Upper lobe of right lung (tissue), 1 donor: Measurements from ENCODE around the gene PACRG. TPM values are rescaled to one million over a fixed set of nuclear protein-coding genes. Genes with fewer than 3 reads are reported as not detected.
A peak's percentile ranks its signal among the peaks of the same experiment; 100 is the strongest.

ENCODE experiments used
- ATAC-seq: fragments of 200-7000 bp; cut with Tn5 transposase; one replicate; pipeline ENCODE4 v1.9.1; 2020; ENCODE audit warnings: mild to moderate bottlenecking, moderate library complexity
- DNase-seq: peaks from one replicate; pipeline ENCODE4 v3.0.0-alpha.2; 2020
- H3K27ac ChIP-seq: fragments of 200-600 bp; one replicate; pipeline ENCODE4 v1.8.0; 2022
- H3K27me3 ChIP-seq: fragments of 200-600 bp; one replicate; pipeline ENCODE4 v1.8.0; 2022; ENCODE audit warnings: mild to moderate bottlenecking
- H3K36me3 ChIP-seq: fragments of 200-600 bp; one replicate; pipeline ENCODE4 v1.8.0; 2022
- H3K4me1 ChIP-seq: fragments of 200-600 bp; one replicate; pipeline ENCODE4 v1.8.0; 2022
- H3K4me3 ChIP-seq: fragments of 200-600 bp; one replicate; pipeline ENCODE4 v1.8.0; 2022; ENCODE audit warnings: mild to moderate bottlenecking
- H3K9me3 ChIP-seq: fragments of 200-600 bp; one replicate; pipeline ENCODE4 v1.8.0; 2022
- intact Hi-C: fragments of 100-400 bp; cut with DNase I; formaldehyde crosslinking; loops from one replicate; pipeline ENCODE4 v1.11.0; 2022
- total RNA-seq: library from RNA; stranded (reverse); fragmentation: NEBNext Ultra II Directional; extraction: Animal tissue kit (Norgen Biotek cat#: 25700); gene quantifications from one replicate; pipeline ENCODE4 v1.2.1, GENCODE V29; 2021
- TF ChIP-seq, protein P1 (sequence below): fragments of 200-600 bp; IDR thresholded peaks from one replicate; pipeline ENCODE4 v1.8.0; 2022; ENCODE audit warnings: antibody characterized with exemption
- donor health status: DM: no; HTN: yes; CAD: no; lungs with severe emphysema.

PACRG gene
- total RNA-seq, 1 donor from 2014 or later = 1.5 TPM

DNA sequence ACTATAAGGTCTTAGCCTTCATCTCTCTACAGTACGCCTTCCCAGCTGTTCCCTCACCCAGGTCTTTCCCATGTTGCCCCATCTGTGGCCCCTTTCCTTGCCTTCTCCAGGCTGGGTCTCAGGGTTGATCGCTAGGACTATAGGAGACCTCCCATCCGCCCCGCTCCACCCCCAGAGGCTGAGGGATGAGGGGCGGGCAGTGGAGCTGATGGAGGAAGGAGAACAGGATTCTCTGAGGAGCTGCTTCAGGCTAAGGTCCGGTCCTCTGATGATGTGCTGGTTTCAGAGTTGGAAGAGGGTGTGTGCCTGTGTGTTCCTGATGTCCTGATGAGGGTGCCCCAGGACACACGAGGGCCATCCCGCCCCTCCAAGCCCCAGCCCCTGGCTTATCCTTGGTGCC is 531.9 kb downstream of the PACRG start:
- H3K9me3 ChIP-seq = no peaks in the 10 kb centered on the region
- no peak overlapping the region for H3K27ac ChIP-seq
- TF ChIP-seq, protein P1, sequence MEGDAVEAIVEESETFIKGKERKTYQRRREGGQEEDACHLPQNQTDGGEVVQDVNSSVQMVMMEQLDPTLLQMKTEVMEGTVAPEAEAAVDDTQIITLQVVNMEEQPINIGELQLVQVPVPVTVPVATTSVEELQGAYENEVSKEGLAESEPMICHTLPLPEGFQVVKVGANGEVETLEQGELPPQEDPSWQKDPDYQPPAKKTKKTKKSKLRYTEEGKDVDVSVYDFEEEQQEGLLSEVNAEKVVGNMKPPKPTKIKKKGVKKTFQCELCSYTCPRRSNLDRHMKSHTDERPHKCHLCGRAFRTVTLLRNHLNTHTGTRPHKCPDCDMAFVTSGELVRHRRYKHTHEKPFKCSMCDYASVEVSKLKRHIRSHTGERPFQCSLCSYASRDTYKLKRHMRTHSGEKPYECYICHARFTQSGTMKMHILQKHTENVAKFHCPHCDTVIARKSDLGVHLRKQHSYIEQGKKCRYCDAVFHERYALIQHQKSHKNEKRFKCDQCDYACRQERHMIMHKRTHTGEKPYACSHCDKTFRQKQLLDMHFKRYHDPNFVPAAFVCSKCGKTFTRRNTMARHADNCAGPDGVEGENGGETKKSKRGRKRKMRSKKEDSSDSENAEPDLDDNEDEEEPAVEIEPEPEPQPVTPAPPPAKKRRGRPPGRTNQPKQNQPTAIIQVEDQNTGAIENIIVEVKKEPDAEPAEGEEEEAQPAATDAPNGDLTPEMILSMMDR = no peak
- no peak overlapping the region for H3K4me3 ChIP-seq
- ATAC-seq (no peak), DNase-seq (no peak)
- intact Hi-C loops = no loop called here
- H3K27me3 ChIP-seq = no peaks in the 10 kb centered on the region
- H3K4me1 ChIP-seq = peaks cover 9% of the 10 kb centered on the region
- H3K36me3 ChIP-seq = no peaks in the 10 kb centered on the region

- no peaks in the 10 kb centered on the region for H3K27me3 ChIP-seq
- DNase-seq = no peak
- no peaks in the 10 kb centered on the region for H3K36me3 ChIP-seq
- no peak overlapping the region for H3K27ac ChIP-seq
- TF ChIP-seq, protein P1 = no peak
- H3K4me1 ChIP-seq = peaks cover 9% of the 10 kb centered on the region
- intact Hi-C loops = no loop called here
- peak overlapping the region; percentile 11 for H3K4me3 ChIP-seq
- no peaks in the 10 kb centered on the region for H3K9me3 ChIP-seq
- peak; percentile 37 for ATAC-seq
Measured at GRCh38 chr6:163260111-163260895, 532.5 kb downstream of the PACRG start.

- peak overlapping the region; percentile 11 for H3K4me3 ChIP-seq
- TF ChIP-seq, protein P1 = no peak
Measured at GRCh38 chr6:163260911-163261310, 533.1 kb downstream of the PACRG start.

GRCh38 chr6:163261361-163261760 is 533.6 kb downstream of the PACRG start:
- no peak for ATAC-seq
- H3K27ac ChIP-seq = no peak overlapping the region
- H3K27me3 ChIP-seq = no peaks in the 10 kb centered on the region
- intact Hi-C loops = no loop called here
- H3K36me3 ChIP-seq = no peaks in the 10 kb centered on the region
- TF ChIP-seq, protein P1 = no peak
- no peak for DNase-seq
- no peaks in the 10 kb centered on the region for H3K9me3 ChIP-seq
- no peak overlapping the region for H3K4me3 ChIP-seq
- peaks cover 9% of the 10 kb centered on the region for H3K4me1 ChIP-seq

More at GRCh38 chr6:163260911-163261310, 533.1 kb downstream of the PACRG start:
- Histone ChIP-seq H3K36me3 (no peaks in the 10 kb centered on the region), H3K9me3 (no peaks in the 10 kb centered on the region), H3K27ac (no peak overlapping the region), H3K27me3 (no peaks in the 10 kb centered on the region), H3K4me1 (peaks cover 9% of the 10 kb centered on the region)
- intact Hi-C loops = no loop called here
- ATAC-seq (no peak), DNase-seq (no peak)

GRCh38 chr6:163262080-163262479 is 534.3 kb downstream of the PACRG start:
- TF ChIP-seq, protein P1 = no peak
- ATAC-seq (no peak), DNase-seq (no peak)
- no peak overlapping the region for H3K27ac ChIP-seq
- no peaks in the 10 kb centered on the region for H3K36me3 ChIP-seq
- intact Hi-C loops = no loop called here
- no peak overlapping the region for H3K4me3 ChIP-seq
- H3K27me3 ChIP-seq = no peaks in the 10 kb centered on the region
- no peaks in the 10 kb centered on the region for H3K9me3 ChIP-seq
- peaks cover 9% of the 10 kb centered on the region for H3K4me1 ChIP-seq
